SU-DHL-6 (cell line): ENCODE results near the gene PF4V1.

Source experiments
- H2AFZ ChIP-seq: fragments of 200-600 bp; sonication (generic); 2 replicates; pipeline ENCODE4 v1.6.1; 2014; ENCODE audit warnings: low read depth, mild to moderate bottlenecking, moderate library complexity, mixed read lengths, antibody characterized with exemption, low read length; ENCODE audit not compliant: severe bottlenecking
- H3F3A ChIP-seq: fragments of 200-600 bp; shearing (Covaris generic); 2 replicates; pipeline ENCODE4 v1.6.0; 2016; ENCODE audit warnings: antibody characterized with exemption, mild to moderate bottlenecking; ENCODE audit not compliant: insufficient read depth
- H3K27ac ChIP-seq: fragments of 200-600 bp; sonication (generic); 2 replicates; pipeline ENCODE4 v1.5.1; 2016; ENCODE audit warnings: low read depth, mild to moderate bottlenecking, low read length, moderate library complexity, mixed read lengths
- H3K27me3 ChIP-seq: fragments of 200-600 bp; sonication (generic), shearing (Covaris generic); 2 replicates; pipeline ENCODE4 v1.6.0; 2014; ENCODE audit warnings: mild to moderate bottlenecking, low read length
- H3K36me3 ChIP-seq: fragments of 200-600 bp; sonication (generic); 2 replicates; pipeline ENCODE4 v1.6.1; 2014; ENCODE audit warnings: mild to moderate bottlenecking, low read length, mixed read lengths
- H3K4me2 ChIP-seq: fragments of 300-600, 200-600 bp; shearing (Covaris generic), sonication (generic); 2 replicates; pipeline ENCODE4 v1.6.0; 2014; ENCODE audit warnings: low read length, low read depth, mild to moderate bottlenecking; ENCODE audit not compliant: poor library complexity, severe bottlenecking
- H3K4me3 ChIP-seq: fragments of 200-600 bp; sonication (generic); 2 replicates; pipeline ENCODE4 v1.5.1; 2014; ENCODE audit warnings: antibody characterized with exemption, low read length, mild to moderate bottlenecking, mixed read lengths; ENCODE audit not compliant: insufficient read depth, poor library complexity, severe bottlenecking
- H3K79me2 ChIP-seq: fragments of 200-600 bp; sonication (generic); 2 replicates; pipeline ENCODE4 v1.6.1; 2014; ENCODE audit warnings: mild to moderate bottlenecking, low read length, moderate library complexity; ENCODE audit not compliant: insufficient read depth
- H3K9ac ChIP-seq: fragments of 200-600 bp; sonication (generic); 2 replicates; pipeline ENCODE4 v1.7.0; 2014; ENCODE audit warnings: mild to moderate bottlenecking, low read length
- H3K9me2 ChIP-seq: fragments of 200-600 bp; sonication (generic); replicated peaks from 2 replicates; pipeline ENCODE4 v1.6.1; 2014; ENCODE audit warnings: low read length; ENCODE audit not compliant: insufficient read depth
- H3K9me3 ChIP-seq: fragments of 200-600 bp; sonication (generic); 2 replicates; pipeline ENCODE4 v1.6.1; 2014; ENCODE audit warnings: low read length, mixed read lengths; ENCODE audit not compliant: insufficient read depth
- H4K20me1 ChIP-seq: fragments of 200-600 bp; sonication (generic); 2 replicates; pipeline ENCODE4 v1.6.1; 2014; ENCODE audit warnings: low read depth, mild to moderate bottlenecking, antibody characterized with exemption, low read length, moderate library complexity, mixed read lengths
- CTCF ChIP-seq: fragments of 200-600 bp; sonication (generic); IDR thresholded peaks from one replicate; pipeline ENCODE4 v1.5.1; 2017; ENCODE audit warnings: antibody characterized with exemption, mild to moderate bottlenecking, low read length, moderate library complexity; ENCODE audit not compliant: insufficient read depth, poor library complexity, severe bottlenecking
- EZH2phosphoT487 ChIP-seq: fragments of 200-600 bp; sonication (generic), shearing (Covaris generic); conservative IDR thresholded peaks from 2 replicates; pipeline ENCODE4 v1.6.1; 2018; ENCODE audit warnings: mild to moderate bottlenecking, antibody characterized with exemption, low read length, moderate library complexity, mixed read lengths

The PF4V1 gene

GRCh38 chr4:73865431-73866096, 12.5 kb downstream of the PF4V1 start:
- TF ChIP-seq EZH2phosphoT487 (no peak), CTCF (no peak)
- no peak overlapping the region for H3K4me3 ChIP-seq
- no peaks in the 10 kb centered on the region for H3F3A ChIP-seq
- no peaks in the 10 kb centered on the region for H3K27me3 ChIP-seq
- no peaks in the 10 kb centered on the region for H3K9me2 ChIP-seq
- no peak overlapping the region for H3K27ac ChIP-seq
- H3K4me2 ChIP-seq: no peak overlapping the region
- no peaks in the 10 kb centered on the region for H3K79me2 ChIP-seq
- no peak overlapping the region for H2AFZ ChIP-seq
- no peak overlapping the region for H3K9ac ChIP-seq
- no peaks in the 10 kb centered on the region for H3K9me3 ChIP-seq
- no peaks in the 10 kb centered on the region for H3K36me3 ChIP-seq
- no peaks in the 10 kb centered on the region for H4K20me1 ChIP-seq

- Histone ChIP-seq H3K27ac (no peak overlapping the region), H3K79me2 (no peaks in the 10 kb centered on the region), H2AFZ (no peak overlapping the region), H3K4me3 (no peak overlapping the region), H3K36me3 (no peaks in the 10 kb centered on the region), H3K9me3 (no peaks in the 10 kb centered on the region), H3F3A (no peaks in the 10 kb centered on the region), H4K20me1 (no peaks in the 10 kb centered on the region), H3K9me2 (no peaks in the 10 kb centered on the region), H3K9ac (no peak overlapping the region), H3K4me2 (no peak overlapping the region), H3K27me3 (no peaks in the 10 kb centered on the region)
- no peak for TF ChIP-seq CTCF
- TF ChIP-seq EZH2phosphoT487: no peak
These were observed 13.2 kb downstream of the PF4V1 start for GRCh38 chr4:73866246-73866645.

- H4K20me1 ChIP-seq: no peaks in the 10 kb centered on the region
- H3K9ac ChIP-seq: no peak overlapping the region
- no peak overlapping the region for H3K4me2 ChIP-seq
- H3K27me3 ChIP-seq: no peaks in the 10 kb centered on the region
- H3K36me3 ChIP-seq: no peaks in the 10 kb centered on the region
- H3K9me2 ChIP-seq: no peaks in the 10 kb centered on the region
- H3F3A ChIP-seq: no peaks in the 10 kb centered on the region
- no peak overlapping the region for H2AFZ ChIP-seq
- TF ChIP-seq CTCF (no peak), EZH2phosphoT487 (no peak)
- H3K9me3 ChIP-seq: no peaks in the 10 kb centered on the region
- no peak overlapping the region for H3K27ac ChIP-seq
- H3K4me3 ChIP-seq: no peak overlapping the region
- no peaks in the 10 kb centered on the region for H3K79me2 ChIP-seq
These were observed 14.7 kb downstream of the PF4V1 start for GRCh38 chr4:73867783-73868182.
